ENCODE results near the gene CDH4.
"Not testable (repeated sequence)": the region's sequence is repeated elsewhere in the genome, so short reads cannot be mapped to it uniquely, and the experiment has no call there.

CDH4 gene

GRCh38 chr20:61839223-61839911 is 587.3 kb downstream of the CDH4 start:
- no peak for DNase-seq

GRCh38 chr20:61839912-61840778 is 588.1 kb downstream of the CDH4 start:
- DNase-seq, result no peak

- no peak for DNase-seq
These were observed 588.9 kb downstream of the CDH4 start for GRCh38 chr20:61840779-61841455.

- DNase-seq, result no peak
These were observed 589.5 kb downstream of the CDH4 start for GRCh38 chr20:61841551-61841950.

GRCh38 chr20:61841966-61842365 is 589.9 kb downstream of the CDH4 start:
- peak; percentile 16 for DNase-seq

GRCh38 chr20:61844621-61845020 is 592.6 kb downstream of the CDH4 start:
- no peak for DNase-seq

GRCh38 chr20:61845233-61845671 is 593.2 kb downstream of the CDH4 start:
- DNase-seq, result no peak

GRCh38 chr20:61846074-61846473 is 594.0 kb downstream of the CDH4 start:
- DNase-seq, result no peak

- DNase-seq, result no peak
These were observed 594.8 kb downstream of the CDH4 start for GRCh38 chr20:61846741-61847419.

- DNase-seq, result no peak
These were observed 595.3 kb downstream of the CDH4 start for GRCh38 chr20:61847420-61847748.

- DNase-seq, result no peak
These were observed 595.9 kb downstream of the CDH4 start for GRCh38 chr20:61847986-61848385.

GRCh38 chr20:61848851-61849250 is 596.8 kb downstream of the CDH4 start:
- DNase-seq, result no peak

GRCh38 chr20:61849376-61849775 is 597.3 kb downstream of the CDH4 start:
- no peak for DNase-seq

GRCh38 chr20:61849822-61850221 is 597.8 kb downstream of the CDH4 start:
- DNase-seq, result no peak

- DNase-seq, result no peak
These were observed 598.4 kb downstream of the CDH4 start for GRCh38 chr20:61850457-61850856.

GRCh38 chr20:61850926-61851900 is 599.2 kb downstream of the CDH4 start:
- peak; percentile 12 for DNase-seq

- no peak for DNase-seq
These were observed 600.4 kb downstream of the CDH4 start for GRCh38 chr20:61852268-61853072.

GRCh38 chr20:61853073-61854005 is 601.3 kb downstream of the CDH4 start:
- no peak for DNase-seq

- not testable (repeated sequence) for DNase-seq
These were observed 602.5 kb downstream of the CDH4 start for GRCh38 chr20:61854538-61854937.

GRCh38 chr20:61855286-61855685 is 603.2 kb downstream of the CDH4 start:
- no peak for DNase-seq
